GM19397 (cell line): Measurements from ENCODE around the gene OLFML2A.
"Not testable (repeated sequence)": the region's sequence is repeated elsewhere in the genome, so short reads cannot be mapped to it uniquely, and the experiment has no call there.

Experiments
- ATAC-seq: cut with Tn5 transposase; IDR thresholded peaks from one replicate; pipeline ENCODE4 v1.9.1; 2021; ENCODE audit warnings: mild to moderate bottlenecking, moderate library complexity; ENCODE audit not compliant: unreplicated experiment

The OLFML2A gene

DNA sequence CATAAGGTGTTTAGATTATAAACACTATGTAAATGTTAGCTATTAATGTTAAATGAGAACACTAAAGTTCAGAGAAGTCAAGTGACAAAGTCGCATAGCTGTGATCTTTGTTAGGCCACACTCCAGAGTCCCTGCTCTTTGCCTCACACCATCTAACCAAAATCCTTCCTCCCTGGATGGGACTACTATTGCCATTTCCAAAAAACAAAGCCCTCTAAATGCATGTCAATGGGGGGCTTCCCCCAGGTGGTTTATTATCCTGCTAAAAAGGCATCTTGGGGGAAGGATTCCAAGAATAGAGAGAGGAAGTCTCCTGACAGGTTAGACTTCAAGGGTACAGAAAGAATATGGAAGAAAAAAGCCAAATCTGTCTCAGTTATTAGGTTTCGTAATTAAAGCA is 16.2 kb upstream of the OLFML2A start:
- no peak for ATAC-seq

- no peak for ATAC-seq
Measured at GRCh38 chr9:124761196-124761595, 15.7 kb upstream of the OLFML2A start.

- no peak for ATAC-seq
Measured at GRCh38 chr9:124761710-124762109, 15.2 kb upstream of the OLFML2A start.

- ATAC-seq, result no peak
Measured at GRCh38 chr9:124762633-124763032, 14.3 kb upstream of the OLFML2A start.

DNA sequence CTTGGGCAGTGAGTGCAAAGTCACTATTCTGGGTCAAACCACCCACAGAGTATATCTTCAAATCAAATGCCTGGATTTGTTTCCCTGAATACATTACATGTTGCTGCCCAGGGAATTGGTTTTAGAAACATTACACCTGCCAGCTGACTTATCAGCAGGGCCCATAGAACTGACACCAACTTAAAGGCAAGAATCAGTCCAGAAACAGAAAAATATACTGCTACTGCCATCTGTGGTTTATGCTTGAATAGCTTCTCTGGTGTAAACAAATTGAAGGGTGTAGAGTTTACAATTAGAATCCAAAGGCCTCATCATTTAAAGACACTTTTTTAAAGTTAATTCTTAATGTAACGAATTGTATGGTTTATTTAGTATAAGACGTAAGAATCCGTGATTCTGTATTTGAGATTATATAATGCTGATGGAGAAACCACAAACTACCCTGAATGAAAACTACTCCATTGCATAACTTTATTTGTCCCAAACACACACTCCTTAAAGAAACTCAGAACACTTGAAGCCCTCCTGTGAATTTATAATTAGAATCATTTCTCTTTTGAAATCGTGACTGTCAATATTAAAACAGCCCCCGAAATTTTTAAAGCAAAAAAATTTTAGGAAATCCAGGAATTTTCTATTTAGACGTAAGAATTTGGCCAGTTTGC is 12.0 kb upstream of the OLFML2A start:
- ATAC-seq, result no peak

DNA sequence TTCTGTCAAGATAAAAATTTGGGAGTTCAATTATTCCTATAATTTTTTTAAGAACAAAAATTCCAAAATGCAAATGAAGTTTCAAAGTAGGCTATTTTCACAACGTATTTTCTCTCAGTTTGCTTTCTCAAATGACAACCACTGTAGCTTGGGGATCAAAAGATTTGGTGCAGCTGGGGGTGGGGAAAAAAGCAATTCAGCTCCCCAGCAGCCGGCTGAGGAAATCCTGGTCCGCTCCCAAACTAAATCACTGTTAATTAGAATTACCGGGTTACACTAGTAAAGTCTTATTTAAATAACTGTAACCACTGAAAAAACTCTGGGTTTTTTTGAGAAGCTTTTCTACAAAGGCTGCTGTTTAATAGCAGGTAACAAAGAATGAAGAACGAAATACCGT is 11.5 kb upstream of the OLFML2A start:
- no peak for ATAC-seq

DNA sequence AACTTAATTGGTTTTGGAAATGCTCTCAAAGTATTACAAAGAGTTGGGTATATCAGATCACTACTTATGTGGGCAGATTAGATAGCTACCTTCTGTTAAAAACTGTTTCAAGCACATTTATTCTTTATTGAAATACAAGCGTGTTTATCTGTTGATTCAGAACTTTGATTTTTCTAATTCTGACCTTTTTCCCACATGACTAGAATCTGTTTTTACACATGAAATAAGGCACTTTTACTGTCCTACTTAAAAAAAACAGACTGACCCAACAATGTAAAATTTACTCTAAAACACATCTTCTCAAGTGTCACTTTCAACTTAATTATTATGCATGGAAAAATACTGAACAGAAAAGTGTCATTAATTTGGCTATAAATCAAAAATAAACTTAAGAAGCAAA is 10.6 kb upstream of the OLFML2A start:
- no peak for ATAC-seq

DNA sequence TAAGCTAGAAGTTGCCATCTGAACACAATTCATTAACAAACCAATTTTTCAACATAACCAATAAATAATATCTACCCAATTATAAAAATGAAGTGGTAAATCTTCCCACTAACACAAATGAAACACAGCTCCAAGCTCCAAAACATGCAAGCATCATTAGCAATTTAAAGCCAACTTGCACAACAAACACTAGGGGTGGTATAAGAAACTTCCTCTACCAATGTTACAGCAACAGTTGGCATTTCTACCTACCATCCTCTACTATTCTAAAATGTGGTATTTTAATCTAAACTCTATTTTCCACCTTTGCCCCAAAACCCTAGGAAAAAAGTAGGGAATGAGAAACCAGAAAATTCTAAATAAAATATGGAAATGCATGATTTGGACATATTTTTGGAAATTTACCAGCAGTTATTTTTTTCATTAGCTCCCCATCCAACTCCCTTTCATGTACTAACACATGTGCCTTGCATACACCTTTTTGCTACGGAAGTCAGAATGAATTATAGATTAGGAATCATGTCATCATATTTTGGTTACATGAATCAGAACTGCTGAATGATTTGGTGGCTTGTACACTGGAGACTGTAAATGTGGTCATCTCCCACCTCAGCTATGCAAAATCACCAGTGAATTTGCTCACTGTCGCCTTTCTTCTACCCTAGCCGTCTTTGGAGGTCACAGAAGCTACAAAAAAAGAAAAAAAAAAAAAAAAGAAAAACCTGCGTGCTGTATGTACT is 9.9 kb upstream of the OLFML2A start:
- ATAC-seq, result no peak

DNA sequence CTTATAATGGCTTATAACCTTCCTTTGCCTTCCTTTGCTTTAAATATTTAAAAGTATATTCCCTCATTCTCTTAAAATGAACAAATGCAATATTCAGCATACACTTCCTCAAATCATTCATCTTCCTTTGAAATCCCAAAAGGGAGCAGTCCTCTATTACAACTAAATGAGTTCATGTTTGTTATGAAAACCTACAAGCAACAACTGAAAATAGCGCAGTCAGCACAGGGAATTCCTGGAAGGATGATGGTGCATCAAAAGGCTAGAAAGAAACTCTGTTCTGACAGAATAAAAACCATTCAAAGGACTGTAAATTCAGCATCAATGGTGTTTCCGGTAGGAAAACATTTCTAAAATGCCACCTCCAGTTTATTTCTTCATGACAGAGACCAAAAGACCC is 9.1 kb upstream of the OLFML2A start:
- ATAC-seq, result no peak

- ATAC-seq, result no peak
Measured at GRCh38 chr9:124768334-124768733, 8.6 kb upstream of the OLFML2A start.

- ATAC-seq, result no peak
Measured at GRCh38 chr9:124768750-124769548, 8.0 kb upstream of the OLFML2A start.

DNA sequence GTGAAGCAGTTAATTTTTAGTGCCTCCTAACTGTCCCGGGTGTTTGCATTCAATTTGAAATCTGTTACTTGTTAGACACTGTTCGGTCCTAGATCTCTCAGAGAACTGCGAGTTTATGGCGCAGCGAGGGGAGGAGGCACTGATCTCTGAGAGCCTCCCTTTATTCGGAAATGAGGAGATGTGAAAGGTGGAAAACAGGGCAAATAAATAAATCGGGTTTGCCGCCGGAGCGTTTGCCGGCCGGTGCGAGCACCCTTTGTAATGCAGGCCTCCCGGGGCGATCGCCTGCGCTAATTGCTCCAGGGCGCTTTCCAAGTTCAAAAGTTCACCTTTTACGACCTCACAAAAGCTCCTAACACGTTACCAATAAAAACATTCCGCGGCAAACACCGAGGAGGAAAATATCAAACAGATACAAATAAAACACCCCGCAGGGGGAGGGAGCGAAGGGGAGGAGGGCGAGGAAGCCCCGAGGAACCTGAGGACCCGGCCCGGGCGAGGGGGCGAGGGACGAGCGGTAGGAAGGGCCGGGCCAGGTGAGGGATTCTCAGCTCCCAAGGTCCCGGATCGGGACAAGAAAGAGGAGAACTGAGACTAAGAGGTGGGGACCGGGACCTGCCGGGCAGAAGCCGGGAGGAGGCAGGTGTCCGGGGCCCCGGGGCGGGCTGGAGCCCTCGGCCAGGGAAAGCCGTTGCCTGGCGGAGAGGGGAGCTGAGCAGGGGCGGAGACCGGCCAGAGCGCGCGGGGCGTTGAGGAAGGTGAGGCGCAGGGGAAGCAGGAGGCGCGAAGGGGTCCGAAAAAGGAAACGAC is 7.2 kb upstream of the OLFML2A start:
- no peak for ATAC-seq

DNA sequence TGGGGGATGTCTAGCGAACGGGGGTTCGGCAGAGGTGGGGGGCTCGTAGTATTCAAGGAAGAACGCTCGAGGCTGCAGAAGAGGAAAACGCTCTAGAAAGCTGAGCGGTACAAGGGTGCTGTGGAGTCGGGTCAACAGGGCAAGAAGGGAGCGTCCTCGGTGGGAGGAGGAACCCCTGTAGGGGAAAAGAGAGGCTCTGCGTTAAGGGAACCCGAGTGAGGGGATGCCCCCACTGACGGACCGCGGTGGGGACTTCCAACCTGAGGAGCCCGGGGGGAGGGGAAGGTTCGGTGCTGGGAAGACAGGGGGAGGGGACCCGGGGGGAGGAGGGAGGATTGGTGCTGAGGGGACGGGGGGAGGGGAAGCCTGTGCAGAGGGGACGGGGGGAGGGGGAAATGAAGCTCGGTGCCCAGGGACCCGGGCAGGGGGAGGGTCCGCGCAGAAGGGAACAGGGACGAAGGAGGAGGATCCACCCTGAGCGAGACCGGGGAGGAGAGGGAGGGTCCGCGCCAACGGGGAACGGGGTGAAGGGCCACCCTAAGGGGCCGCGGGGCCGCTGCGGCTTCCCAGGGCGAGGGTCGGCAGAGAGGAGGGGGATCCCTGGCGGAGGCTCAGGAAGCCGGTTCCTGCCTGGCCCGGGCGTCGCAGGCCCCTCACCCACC is 6.4 kb upstream of the OLFML2A start:
- ATAC-seq, result no peak

DNA sequence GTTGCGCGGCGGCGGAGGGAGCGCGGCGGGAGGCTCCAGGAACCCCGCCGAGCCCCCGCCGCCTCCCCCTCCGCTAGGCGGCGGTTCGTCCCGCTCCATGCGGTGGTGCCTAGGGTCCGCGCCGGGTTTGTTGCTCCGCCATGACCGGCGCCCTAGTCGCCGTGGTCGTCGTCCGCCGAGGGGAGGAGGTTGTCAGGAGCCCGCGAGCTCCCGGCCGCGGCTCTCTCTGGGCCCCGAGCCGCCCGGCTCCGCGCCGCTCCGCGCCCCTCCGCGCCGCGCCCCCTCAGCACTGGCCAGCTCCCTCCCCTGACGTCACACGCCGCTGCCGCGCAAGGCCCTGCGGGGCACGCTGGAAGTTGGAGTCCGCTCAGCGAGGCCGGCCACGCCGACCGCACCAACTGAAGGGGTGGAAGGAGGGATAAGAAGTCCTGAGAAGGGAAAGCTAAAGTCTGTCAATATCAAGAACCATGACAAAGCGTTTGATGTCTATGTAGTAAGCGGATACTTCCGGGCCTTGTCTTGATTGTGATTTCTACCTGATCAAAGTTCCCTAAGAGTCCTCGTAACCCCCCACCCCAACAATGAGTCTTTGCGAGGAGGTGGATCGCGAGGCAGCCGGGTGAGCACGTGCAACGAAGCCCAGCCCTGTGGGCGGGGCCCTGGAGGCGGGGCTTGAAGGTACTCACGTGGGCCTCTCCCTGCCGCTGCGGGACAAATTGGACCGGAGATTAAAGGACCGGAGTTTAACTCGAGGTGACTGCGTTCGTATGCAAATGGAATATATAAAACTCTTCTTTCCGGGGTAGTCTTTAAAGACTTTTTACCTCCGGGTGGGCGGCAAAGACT is 5.7 kb upstream of the OLFML2A start, which contains the start of gene NR6A1:
Gene NR6A1, minus strand, starts transcription at position 291 of the 846 bp plus-strand sequence.
- ATAC-seq, result peak; percentile 84

DNA sequence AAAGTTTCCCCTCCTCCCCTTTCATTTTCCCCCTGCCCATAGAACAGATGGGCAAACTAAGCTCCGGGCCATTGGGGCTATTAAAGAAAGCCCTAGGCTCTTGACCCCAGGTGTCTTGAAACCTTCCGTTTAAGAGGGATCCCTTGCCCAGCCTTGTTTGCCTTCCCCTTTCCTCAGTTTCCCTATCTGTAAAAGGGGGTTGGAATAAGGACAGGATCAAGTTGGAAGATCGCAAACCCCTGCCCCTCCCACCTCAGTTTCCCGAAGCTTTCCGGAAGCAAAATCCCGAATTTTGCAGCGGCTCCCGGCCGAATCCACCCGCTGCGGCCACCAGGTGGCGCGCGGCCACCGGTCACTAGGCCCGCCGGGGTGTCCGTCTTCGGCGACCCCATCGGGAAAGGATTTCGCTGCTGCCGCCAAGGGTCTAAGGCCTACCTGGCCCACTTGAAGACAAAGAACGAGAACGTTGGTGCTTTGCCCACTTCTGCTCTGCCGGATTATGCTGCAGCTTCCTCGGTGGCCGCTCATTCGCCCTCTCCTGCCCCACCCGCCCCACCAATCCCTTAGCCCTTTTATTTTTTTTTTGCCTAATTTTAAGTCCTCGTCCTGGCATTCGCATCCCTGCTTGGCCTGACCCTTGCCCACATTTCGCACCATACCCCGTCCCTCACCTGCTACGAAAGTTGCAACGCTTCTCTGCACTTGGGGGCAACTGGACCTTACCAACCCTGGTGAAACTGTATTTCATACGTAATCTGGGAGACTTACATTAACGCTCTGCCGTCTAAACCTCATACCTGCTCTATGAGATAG is 4.9 kb upstream of the OLFML2A start:
- ATAC-seq, result no peak

GRCh38 chr9:124772877-124773276 is 4.1 kb upstream of the OLFML2A start:
- ATAC-seq, result not testable (repeated sequence)

DNA sequence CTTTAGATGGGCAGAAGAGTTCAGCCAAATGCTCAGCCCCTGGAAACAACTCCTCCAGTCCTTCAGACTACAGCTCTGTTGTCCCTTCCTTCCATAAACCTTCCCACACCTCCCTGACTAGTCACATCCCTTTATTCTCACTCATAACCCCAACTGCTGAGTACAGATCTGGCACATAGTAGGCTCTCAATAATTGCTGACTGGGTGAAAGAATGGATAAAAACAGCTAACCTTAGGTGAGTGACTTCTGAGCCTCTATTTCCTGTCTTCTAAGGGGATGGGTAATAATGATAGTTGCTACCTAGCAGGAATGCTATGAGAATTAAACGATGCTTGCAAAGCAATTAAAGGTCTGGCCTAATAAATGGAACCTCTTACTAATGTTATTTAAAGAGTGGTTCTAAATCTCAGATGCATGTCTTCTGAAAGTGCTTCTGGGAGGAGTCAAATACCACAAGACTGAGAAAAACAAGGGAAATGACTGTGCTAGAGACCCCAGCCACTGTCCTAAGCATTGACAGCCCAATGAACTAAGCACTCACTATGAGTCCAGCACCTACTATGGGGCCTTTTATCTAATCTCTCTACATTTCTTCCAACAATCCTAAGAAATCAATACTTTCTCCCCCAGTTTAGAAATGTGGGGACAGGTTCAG is 3.3 kb upstream of the OLFML2A start:
- no peak for ATAC-seq
